ENCODE results near the gene PHYKPL. TPM values are rescaled to one million over a fixed set of nuclear protein-coding genes. Genes with fewer than 3 reads are reported as not detected.

The PHYKPL gene
- total RNA-seq, 1 donor from 2014 or later, result 17.0 TPM

DNA sequence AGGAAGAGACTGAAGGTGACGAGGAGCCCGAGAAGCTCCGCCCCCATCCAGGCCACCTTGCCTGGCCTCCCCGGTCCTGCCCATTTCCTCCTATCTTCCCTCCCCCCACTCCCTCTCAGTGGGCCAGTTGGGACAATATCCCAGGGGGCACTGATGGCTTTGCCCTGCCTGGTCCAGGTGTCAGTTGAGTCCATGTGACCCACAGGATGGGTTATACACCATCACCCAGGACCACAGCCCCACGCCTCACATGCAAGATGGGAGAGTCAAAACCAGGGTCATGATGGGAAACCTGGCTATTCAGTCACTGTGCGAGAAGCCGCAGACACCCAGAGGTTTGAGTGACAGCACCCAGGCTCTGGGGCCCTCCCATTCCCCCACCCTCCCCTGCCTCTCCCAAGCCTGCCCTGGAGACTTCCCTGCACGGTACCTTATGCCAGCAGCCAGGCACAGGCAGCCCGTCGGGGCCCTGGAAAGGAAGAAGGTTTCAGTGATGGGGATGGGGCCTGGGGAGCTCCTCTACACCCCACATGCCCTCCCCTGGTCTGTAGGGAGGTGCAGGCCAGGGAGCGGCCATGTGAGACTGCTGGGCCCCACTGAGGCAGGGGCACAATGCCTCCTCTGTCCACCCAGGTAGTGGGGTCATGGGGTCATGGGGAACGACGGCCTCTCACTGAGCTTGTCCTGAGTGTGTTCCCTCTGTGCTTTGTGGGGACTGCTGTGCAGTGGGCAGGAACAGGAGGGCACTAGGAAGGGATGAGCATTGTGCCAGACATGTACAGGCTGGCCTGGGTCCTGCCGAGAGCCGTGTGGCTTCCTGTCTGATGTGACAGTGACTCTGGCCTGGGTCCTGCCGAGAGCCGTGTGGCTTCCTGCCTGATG lies 6.3 kb upstream of the PHYKPL start:
- TF ChIP-seq, protein P1, sequence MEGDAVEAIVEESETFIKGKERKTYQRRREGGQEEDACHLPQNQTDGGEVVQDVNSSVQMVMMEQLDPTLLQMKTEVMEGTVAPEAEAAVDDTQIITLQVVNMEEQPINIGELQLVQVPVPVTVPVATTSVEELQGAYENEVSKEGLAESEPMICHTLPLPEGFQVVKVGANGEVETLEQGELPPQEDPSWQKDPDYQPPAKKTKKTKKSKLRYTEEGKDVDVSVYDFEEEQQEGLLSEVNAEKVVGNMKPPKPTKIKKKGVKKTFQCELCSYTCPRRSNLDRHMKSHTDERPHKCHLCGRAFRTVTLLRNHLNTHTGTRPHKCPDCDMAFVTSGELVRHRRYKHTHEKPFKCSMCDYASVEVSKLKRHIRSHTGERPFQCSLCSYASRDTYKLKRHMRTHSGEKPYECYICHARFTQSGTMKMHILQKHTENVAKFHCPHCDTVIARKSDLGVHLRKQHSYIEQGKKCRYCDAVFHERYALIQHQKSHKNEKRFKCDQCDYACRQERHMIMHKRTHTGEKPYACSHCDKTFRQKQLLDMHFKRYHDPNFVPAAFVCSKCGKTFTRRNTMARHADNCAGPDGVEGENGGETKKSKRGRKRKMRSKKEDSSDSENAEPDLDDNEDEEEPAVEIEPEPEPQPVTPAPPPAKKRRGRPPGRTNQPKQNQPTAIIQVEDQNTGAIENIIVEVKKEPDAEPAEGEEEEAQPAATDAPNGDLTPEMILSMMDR (conservative IDR thresholded peaks at IDR 0.05; ENCODE audit: low read depth, low read length), result no peak
- DNase-seq (ENCODE audit: low read depth), result no peak

GRCh38 chr5:178238313-178238635 lies 5.7 kb upstream of the PHYKPL start:
- no peak for DNase-seq (ENCODE audit: low read depth)
- H3K4me3 ChIP-seq (ENCODE audit: low read depth, low read length), result no peak overlapping the region
- TF ChIP-seq, protein P1 (conservative IDR thresholded peaks at IDR 0.05; ENCODE audit: low read depth, low read length), result no peak

More for the DNA sequence above, 6.3 kb upstream of the PHYKPL start:
- H3K4me3 ChIP-seq (ENCODE audit: low read depth, low read length), result no peak overlapping the region

DNA sequence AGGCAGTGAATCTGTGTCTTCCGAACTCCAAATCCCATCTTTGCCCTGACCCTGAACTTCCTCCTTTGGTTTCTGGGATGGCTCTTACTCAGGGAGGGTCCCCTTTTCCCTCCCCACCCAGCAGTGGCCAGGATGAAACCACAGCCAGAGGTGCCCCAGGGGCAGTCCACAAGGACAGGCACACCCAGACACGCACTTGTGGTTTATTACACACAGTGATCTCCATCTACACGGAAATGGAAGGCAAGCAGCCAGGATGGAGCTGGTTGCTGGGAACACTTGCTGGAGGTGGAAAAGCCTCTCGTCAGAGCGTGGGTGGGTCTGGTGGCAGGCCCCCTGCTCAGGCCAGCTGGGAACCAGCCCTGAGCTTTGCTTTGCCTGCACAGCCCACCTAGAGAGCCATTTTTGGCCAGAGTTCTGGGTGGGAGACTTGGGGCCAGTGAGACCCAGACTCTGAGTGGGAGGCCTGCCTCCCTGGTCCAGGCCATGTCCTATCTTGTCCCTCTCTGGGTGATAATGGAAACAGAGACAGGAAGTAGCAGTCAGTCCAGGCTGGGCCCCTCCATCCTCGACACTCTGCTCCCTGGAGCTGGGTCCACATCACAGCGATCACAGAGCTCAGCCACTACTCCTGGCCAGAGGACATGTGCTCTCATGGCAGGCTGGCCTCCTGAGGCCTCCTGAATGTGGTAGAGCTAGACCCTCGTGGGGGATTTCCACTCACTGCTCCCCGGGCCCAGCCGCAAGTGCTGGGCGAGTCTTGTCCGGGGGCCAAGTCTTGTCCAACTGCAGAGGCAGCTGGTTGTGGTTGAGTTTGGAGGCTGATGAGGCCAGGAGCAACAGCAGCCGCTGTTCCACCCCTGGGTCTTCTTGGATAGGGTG lies 5.1 kb upstream of the PHYKPL start:
- TF ChIP-seq, protein P1 (conservative IDR thresholded peaks at IDR 0.05; ENCODE audit: low read depth, low read length), result no peak
- no peak for DNase-seq (ENCODE audit: low read depth)
- H3K4me3 ChIP-seq (ENCODE audit: low read depth, low read length), result no peak overlapping the region

GRCh38 chr5:178236679-178237078 lies 4.1 kb upstream of the PHYKPL start:
- H3K4me3 ChIP-seq (ENCODE audit: low read depth, low read length), result no peak overlapping the region
- TF ChIP-seq, protein P1 (conservative IDR thresholded peaks at IDR 0.05; ENCODE audit: low read depth, low read length), result no peak
- no peak for DNase-seq (ENCODE audit: low read depth)

DNA sequence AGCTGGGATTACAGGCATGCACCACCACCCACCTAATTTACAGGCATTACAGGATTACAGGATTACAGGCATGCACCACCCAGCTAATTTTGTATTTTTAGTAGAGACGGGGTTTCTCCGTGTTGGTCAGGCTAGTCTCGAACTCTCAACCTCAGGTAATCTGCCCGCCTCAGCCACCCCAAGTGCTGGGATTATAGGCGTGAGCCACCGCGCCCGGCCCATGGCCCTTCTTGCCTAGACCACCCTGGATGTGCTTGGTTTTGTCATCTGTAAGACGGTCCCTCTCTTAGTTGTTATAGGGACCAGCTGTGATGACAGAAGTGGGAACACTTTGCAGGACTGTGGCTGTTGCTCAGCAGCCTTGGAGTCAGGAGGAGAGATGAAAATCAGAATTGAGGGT lies 3.5 kb upstream of the PHYKPL start:
- H3K4me3 ChIP-seq (ENCODE audit: low read depth, low read length), result no peak overlapping the region
- TF ChIP-seq, protein P1 (conservative IDR thresholded peaks at IDR 0.05; ENCODE audit: low read depth, low read length), result no peak
- DNase-seq (ENCODE audit: low read depth), result no peak

DNA sequence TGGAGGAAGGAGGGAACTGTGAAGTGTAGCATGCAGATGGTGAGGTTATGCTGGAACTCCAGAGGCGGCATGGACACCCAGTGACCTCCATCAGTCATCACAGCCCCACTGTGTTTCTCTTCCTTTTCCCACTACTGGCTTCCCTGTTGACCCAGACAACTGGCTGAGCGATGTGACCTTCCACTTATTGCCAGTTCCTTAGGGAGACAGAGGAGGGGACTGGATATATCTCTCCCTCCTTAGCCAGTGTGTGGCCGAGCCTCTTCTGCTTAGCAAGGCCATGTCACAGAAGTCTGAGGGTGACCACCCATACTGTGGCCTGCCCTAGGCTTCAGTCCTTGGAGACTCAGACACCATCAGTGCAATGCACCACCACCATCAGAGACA lies 3.0 kb upstream of the PHYKPL start:
- no peak for DNase-seq (ENCODE audit: low read depth)
- TF ChIP-seq, protein P1 (conservative IDR thresholded peaks at IDR 0.05; ENCODE audit: low read depth, low read length), result no peak
- H3K4me3 ChIP-seq (ENCODE audit: low read depth, low read length), result no peak overlapping the region
